Astrocyte (in vitro differentiated cells and primary cell): ENCODE measurements around the gene LYST.

Experiments used
- EZH2 ChIP-seq: IDR thresholded peaks from 2 replicates; pipeline ENCODE4 v1.6.1; 2012; ENCODE audit warnings: mild to moderate bottlenecking, low read length, inconsistent platforms; ENCODE audit not compliant: insufficient read depth
- TF ChIP-seq, protein P1 (sequence below): IDR thresholded peaks from 2 replicates; pipeline ENCODE4 v1.5.1; 2011; ENCODE audit warnings: low read depth, mild to moderate bottlenecking, inconsistent platforms, low read length, moderate library complexity; ENCODE audit not compliant: insufficient read depth

DNA sequence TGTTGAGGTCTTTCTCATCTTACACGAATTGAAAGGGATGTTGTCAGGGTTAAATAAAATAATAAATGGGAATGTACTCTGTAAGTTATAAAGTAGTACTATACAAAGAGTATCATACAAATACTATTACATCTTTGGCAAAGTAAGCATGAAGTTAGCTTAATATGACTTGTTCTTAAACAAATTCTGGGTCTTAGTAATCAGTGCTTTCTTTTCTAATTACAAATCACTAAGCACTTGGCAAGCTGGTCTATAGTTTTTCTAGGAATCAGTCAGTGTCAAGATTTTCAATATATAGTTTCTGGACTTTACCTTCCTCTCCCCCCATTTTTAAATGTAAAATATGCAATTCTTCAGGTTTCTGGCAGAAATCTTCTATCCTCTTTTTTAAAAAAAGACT is 6.9 kb downstream of the LYST start:
- TF ChIP-seq, protein P1, sequence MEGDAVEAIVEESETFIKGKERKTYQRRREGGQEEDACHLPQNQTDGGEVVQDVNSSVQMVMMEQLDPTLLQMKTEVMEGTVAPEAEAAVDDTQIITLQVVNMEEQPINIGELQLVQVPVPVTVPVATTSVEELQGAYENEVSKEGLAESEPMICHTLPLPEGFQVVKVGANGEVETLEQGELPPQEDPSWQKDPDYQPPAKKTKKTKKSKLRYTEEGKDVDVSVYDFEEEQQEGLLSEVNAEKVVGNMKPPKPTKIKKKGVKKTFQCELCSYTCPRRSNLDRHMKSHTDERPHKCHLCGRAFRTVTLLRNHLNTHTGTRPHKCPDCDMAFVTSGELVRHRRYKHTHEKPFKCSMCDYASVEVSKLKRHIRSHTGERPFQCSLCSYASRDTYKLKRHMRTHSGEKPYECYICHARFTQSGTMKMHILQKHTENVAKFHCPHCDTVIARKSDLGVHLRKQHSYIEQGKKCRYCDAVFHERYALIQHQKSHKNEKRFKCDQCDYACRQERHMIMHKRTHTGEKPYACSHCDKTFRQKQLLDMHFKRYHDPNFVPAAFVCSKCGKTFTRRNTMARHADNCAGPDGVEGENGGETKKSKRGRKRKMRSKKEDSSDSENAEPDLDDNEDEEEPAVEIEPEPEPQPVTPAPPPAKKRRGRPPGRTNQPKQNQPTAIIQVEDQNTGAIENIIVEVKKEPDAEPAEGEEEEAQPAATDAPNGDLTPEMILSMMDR = no peak
- TF ChIP-seq EZH2 = no peak
